B cell (primary cell): ENCODE data around the gene WNT6. TPM values are rescaled to one million over a fixed set of nuclear protein-coding genes. Genes with fewer than 3 reads are reported as not detected.

Experiments used
- ATAC-seq: fragments of 200-7000 bp; cut with Tn5 transposase; one replicate; pipeline ENCODE4 v1.10.0; 2021; ENCODE audit warnings: low read depth, mild to moderate bottlenecking, moderate number of reproducible peaks, moderate library complexity
- CTCF ChIA-PET: fragments of 350-600 bp; sonication (Branson Sonifier 250); formaldehyde crosslinking; loops from one replicate; lab custom pipeline; 2021; ENCODE audit warnings: antibody characterized with exemption, inconsistent platforms; lab: Charles Lee
- POLR2A ChIA-PET: fragments of 350-600 bp; sonication (Branson Sonifier 250); formaldehyde crosslinking; loops from one replicate; lab custom pipeline; 2021; ENCODE audit warnings: antibody characterized with exemption; lab: Charles Lee
- DNase-seq: peaks from one replicate; pipeline ENCODE4 v3.0.0; 2013
- H2AFZ ChIP-seq: 2 replicates; pipeline ENCODE4 v1.6.1; 2012; ENCODE audit warnings: mild to moderate bottlenecking, low read depth, low read length; ENCODE audit not compliant: insufficient read depth, poor library complexity, severe bottlenecking
- H3K27ac ChIP-seq, 2 donors: 1 replicate in 1 of 2; 2 replicates in 1 of 2; pipeline ENCODE4 v1.5.1; 2012 to 2013; ENCODE audit warnings: low read length in 2 of 2, mild to moderate bottlenecking in 2 of 2, moderate library complexity in 1 of 2
- H3K27me3 ChIP-seq, 4 experiments: fragments of 200-600 bp in 1 of 4; sonication (generic) in 1 of 4; replicated peaks in 1 of 4; 1 replicate in 2 of 4; 2 replicates in 2 of 4; pipeline versions ENCODE4 v1.6.1 to v1.7.0; 2013 to 2016; ENCODE audit warnings: low read length in 3 of 4, mild to moderate bottlenecking in 2 of 4, mixed read lengths in 1 of 4, moderate library complexity in 1 of 4; ENCODE audit not compliant: insufficient read depth in 4 of 4, control insufficient read depth in 3 of 4; ENCODE audit errors: control extremely low read depth in 1 of 4
- H3K36me3 ChIP-seq, 2 experiments: replicated peaks in 1 of 2; 1 replicate in 1 of 2; 2 replicates in 1 of 2; pipeline versions ENCODE4 v1.6.1 to v1.7.1; 2013; ENCODE audit warnings: low read length in 1 of 2; ENCODE audit not compliant: insufficient read depth in 2 of 2, control insufficient read depth in 1 of 2; ENCODE audit errors: control extremely low read depth in 1 of 2, extremely low read depth in 1 of 2
- H3K4me1 ChIP-seq, 2 donors: fragments of 200-600 bp in 1 of 2; sonication (generic) in 1 of 2; 1 replicate in 1 of 2; 2 replicates in 1 of 2; pipeline versions ENCODE4 v1.5.1 to v1.6.1; 2013 to 2017; ENCODE audit warnings: low read length in 2 of 2; ENCODE audit not compliant: control insufficient read depth in 2 of 2, insufficient read depth in 2 of 2
- H3K4me2 ChIP-seq: replicated peaks from 2 replicates; pipeline ENCODE3; 2012; ENCODE audit warnings: mild to moderate bottlenecking, low read depth, low read length; ENCODE audit not compliant: poor library complexity, severe bottlenecking
- H3K4me3 ChIP-seq, 5 experiments: fragments of 200-600 bp in 1 of 5; sonication (generic) in 1 of 5; 1 replicate in 3 of 5; 2 replicates in 2 of 5; pipeline versions ENCODE4 v1.5.1 to v1.7.0; 2011 to 2016; ENCODE audit warnings: low read length in 4 of 5, mild to moderate bottlenecking in 4 of 5, low read depth in 2 of 5, control low read depth in 1 of 5, moderate library complexity in 1 of 5; ENCODE audit not compliant: insufficient read depth in 1 of 5; ENCODE audit errors: control extremely low read depth in 1 of 5, extremely low read depth in 1 of 5
- H3K79me2 ChIP-seq: fragments of 200-600 bp; sonication (generic); one replicate; pipeline ENCODE4 v1.6.0; 2016; ENCODE audit warnings: low read length; ENCODE audit not compliant: control insufficient read depth, insufficient read depth
- H3K9ac ChIP-seq: fragments of 200-600 bp; sonication (generic); 2 replicates; pipeline ENCODE4 v1.6.1; 2017; ENCODE audit warnings: mild to moderate bottlenecking, low read length, moderate library complexity
- H3K9me3 ChIP-seq, 3 donors: one replicate each; pipeline versions ENCODE4 v1.6.1 to v1.7.1; 2013; ENCODE audit warnings: low read length in 2 of 3; ENCODE audit not compliant: control insufficient read depth in 2 of 3, insufficient read depth in 1 of 3; ENCODE audit errors: control extremely low read depth in 1 of 3
- H4K20me1 ChIP-seq: 2 replicates; pipeline ENCODE4 v1.6.0; 2012; ENCODE audit warnings: mild to moderate bottlenecking, low read length; ENCODE audit not compliant: insufficient read depth, control insufficient read depth, poor library complexity, severe bottlenecking
- H3K27ac Mint-ChIP-seq: one replicate; pipeline ENCODE4 v1.8.0; 2021; ENCODE audit warnings: mixed read lengths
- H3K27me3 Mint-ChIP-seq: one replicate; pipeline ENCODE4 v1.8.0; 2021; ENCODE audit warnings: mixed read lengths
- H3K4me1 Mint-ChIP-seq: one replicate; pipeline ENCODE4 v1.8.0; 2021; ENCODE audit warnings: mixed read lengths
- H3K4me3 Mint-ChIP-seq: one replicate; pipeline ENCODE4 v1.8.0; 2021; ENCODE audit warnings: mixed read lengths
- H3K9me3 Mint-ChIP-seq: one replicate; pipeline ENCODE4 v1.8.0; 2022; ENCODE audit warnings: mixed read lengths; ENCODE audit not compliant: insufficient read depth
- CTCF ChIP-seq: fragments of 200-600 bp; IDR thresholded peaks from one replicate; pipeline ENCODE4 v1.8.0; 2022; ENCODE audit warnings: antibody characterized with exemption, mild to moderate bottlenecking
- EZH2 ChIP-seq: IDR thresholded peaks from 2 replicates; pipeline ENCODE4 v1.6.1; 2012; ENCODE audit warnings: borderline replicate concordance, low read depth, mild to moderate bottlenecking, moderate library complexity, low read length; ENCODE audit not compliant: insufficient read depth, poor library complexity, severe bottlenecking
- WGBS: methylation state at CpG from one replicate; pipeline ENCODE4 v1.1.5; 2013; ENCODE audit warnings: missing lambda C conversion rate; ENCODE audit not compliant: insufficient coverage; 5-methylcytosine and 5-hydroxymethylcytosine counted together
- intact Hi-C: fragments of 100-400 bp; cut with micrococcal nuclease; formaldehyde crosslinking; loops from one replicate; pipeline ENCODE4 v1.10.0; 2022
- polyA plus RNA-seq: library from polyadenylated mRNA; depleted of rRNA; stranded (reverse); fragments of >200 nt; gene quantifications from 2 replicates; pipeline ENCODE4 v1.2.3, GENCODE V29; 2012
- total RNA-seq, 2 donors: library from RNA; stranded (reverse); fragments of 120-200 nt in 1 of 2; gene quantifications; 1 replicate in 1 of 2; 2 replicates in 1 of 2; pipeline versions ENCODE4 v1.2.3 to v1.2.4, GENCODE V29; 2013 to 2022

WNT6 gene
- total and polyA plus RNA-seq, 2 donors (not counting 1 experiment from before 2014, with no cell fraction given) = 0.84 to 2.0 TPM

GRCh38 chr2:218857371-218858137 is 2.1 kb upstream of the WNT6 start:
- H2AFZ ChIP-seq = no peak overlapping the region
- intact Hi-C loops = no loop called here
- Mint-ChIP-seq H3K27me3 (peaks cover 80% of the 10 kb centered on the region), H3K9me3 (no peaks in the 10 kb centered on the region), H3K4me3 (no peak overlapping the region), H3K27ac (no peak overlapping the region), H3K4me1 (peaks cover 21% of the 10 kb centered on the region)
- H3K36me3 ChIP-seq = no peaks in the 10 kb centered on the region
- H4K20me1 ChIP-seq = no peaks in the 10 kb centered on the region
- H3K4me2 ChIP-seq = no peak overlapping the region
- no peak for ATAC-seq
- ChIA-PET POLR2A (interaction anchor here (0.6 kb wide), 1 partner anchor 108 kb away, joined by 6 read pairs; no protein-coding TSS in a partner anchor), CTCF (interaction anchor here (5.6 to 10.3 kb wide), 2 partner anchors 19 to 41 kb away, joined by 26 to 129 read pairs; partner anchors contain the start of gene WNT10A)
- 39% methylated on average over 3 of the region's 10 CpGs for WGBS
- DNase-seq = no peak
- TF ChIP-seq EZH2 (no peak), CTCF (no peak)
- H3K4me3 ChIP-seq = no peak overlapping the region
- H3K9me3 ChIP-seq = peaks cover 0 to 17% (median 0%) of the 10 kb centered on the region in 3 donors
- peaks cover 0 to 89% (median 53%) of the 10 kb centered on the region in 4 experiments for H3K27me3 ChIP-seq
- H3K27ac ChIP-seq = no peak overlapping the region
- H3K4me1 ChIP-seq = peaks cover 27 to 36% of the 10 kb centered on the region in 2 donors
- no peak overlapping the region for H3K9ac ChIP-seq
- no peaks in the 10 kb centered on the region for H3K79me2 ChIP-seq

- DNase-seq (no peak), ATAC-seq (no peak)
- Histone ChIP-seq H3K9ac (no peak overlapping the region), H3K4me1 (peaks cover 24 to 36% of the 10 kb centered on the region in 2 donors), H3K79me2 (no peaks in the 10 kb centered on the region), H3K4me3 (no peak overlapping the region), H3K9me3 (peaks cover 0 to 17% (median 0%) of the 10 kb centered on the region in 3 donors), H3K27ac (no peak overlapping the region), H2AFZ (no peak overlapping the region), H3K27me3 (peaks cover 0 to 89% (median 54%) of the 10 kb centered on the region in 4 experiments), H3K36me3 (no peaks in the 10 kb centered on the region), H4K20me1 (no peaks in the 10 kb centered on the region), H3K4me2 (no peak overlapping the region)
- H3K27ac Mint-ChIP-seq = no peak overlapping the region
- peaks cover 21% of the 10 kb centered on the region for H3K4me1 Mint-ChIP-seq
- ChIA-PET POLR2A (interaction anchor here (0.6 kb wide), 1 partner anchor 107 kb away, joined by 6 read pairs; no protein-coding TSS in a partner anchor), CTCF (interaction anchor here (1.1 to 10.3 kb wide), 4 partner anchors 10 to 40 kb away, joined by 3 to 129 read pairs (median 15); partner anchors contain the start of gene WNT10A)
- no peak for TF ChIP-seq CTCF
- no peak for TF ChIP-seq EZH2
- peaks cover 81% of the 10 kb centered on the region for H3K27me3 Mint-ChIP-seq
- intact Hi-C loops = no loop called here
- H3K9me3 Mint-ChIP-seq = no peaks in the 10 kb centered on the region
- peak overlapping the region; percentile 15 for H3K4me3 Mint-ChIP-seq
- 20% methylated on average over 1 of the region's 1 CpG for WGBS
Measured at GRCh38 chr2:218858138-218858445, 1.5 kb upstream of the WNT6 start.
